ENCODE results near the gene RPL7A.
A peak's percentile ranks its signal among the peaks of the same experiment; 100 is the strongest.

RPL7A gene

DNA sequence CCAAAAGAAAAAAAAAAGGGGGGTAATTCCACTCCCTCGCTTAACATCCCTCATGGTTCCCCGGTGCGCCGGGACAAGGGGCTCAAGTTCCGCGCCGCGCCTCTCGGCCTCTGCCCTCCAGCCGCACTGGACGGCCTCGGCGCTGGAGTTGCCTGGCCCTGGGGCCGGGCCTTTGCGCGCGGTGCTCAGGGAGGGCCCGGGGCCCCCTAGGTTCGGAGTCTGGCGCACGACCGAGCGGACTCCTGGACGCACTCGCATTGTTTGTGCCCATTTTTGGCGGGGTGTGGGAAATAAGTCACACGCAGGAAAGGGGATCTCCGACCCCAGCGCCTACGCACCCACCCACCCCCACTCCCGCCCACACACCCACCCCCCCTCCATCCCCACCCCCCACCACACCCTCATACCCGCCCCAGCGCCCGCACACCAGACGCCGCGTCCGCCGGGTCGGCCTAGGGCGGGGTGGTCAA, 468 bp upstream of the RPL7A start:
- no peak for DNase-seq (ENCODE audit: low read depth in 2 of 2)

DNA sequence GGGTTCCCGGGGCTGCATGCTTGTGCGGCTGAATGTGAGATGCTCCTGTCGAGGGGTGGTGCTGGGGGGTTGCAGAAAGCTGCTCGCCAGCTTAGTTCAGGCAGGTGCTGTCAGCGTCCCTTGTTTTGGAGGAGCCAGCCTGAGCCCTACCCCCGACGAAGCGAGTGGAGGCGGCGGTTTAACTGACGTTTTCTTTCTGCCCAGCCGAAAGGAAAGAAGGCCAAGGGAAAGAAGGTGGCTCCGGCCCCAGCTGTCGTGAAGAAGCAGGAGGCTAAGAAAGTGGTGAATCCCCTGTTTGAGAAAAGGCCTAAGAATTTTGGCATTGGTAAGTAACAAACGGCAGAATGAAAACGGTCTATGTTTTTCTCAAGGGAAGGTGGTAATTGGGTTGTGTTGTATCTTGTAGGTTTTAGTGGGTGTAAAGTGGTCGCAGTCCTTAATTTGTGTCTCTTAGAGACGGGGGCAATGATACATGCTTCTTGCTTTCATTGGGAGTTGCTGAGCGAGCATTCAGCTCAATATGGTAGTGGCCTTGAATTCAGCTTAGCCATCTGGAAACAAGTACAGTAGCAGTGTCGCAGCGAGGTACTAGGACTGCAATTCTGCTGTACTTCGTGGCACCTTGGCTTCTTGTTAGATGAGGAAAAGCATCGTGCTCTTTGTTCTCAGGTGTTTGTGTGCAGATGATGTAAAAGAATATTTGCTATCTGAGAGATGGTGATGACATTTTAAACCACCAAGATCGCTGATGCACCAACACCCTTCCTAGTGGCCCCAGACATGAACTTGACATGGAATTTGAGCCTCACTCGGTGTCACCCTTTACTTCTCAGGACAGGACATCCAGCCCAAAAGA, 928 bp downstream of the RPL7A start:
- no peak for DNase-seq (ENCODE audit: low read depth in 2 of 2)

DNA sequence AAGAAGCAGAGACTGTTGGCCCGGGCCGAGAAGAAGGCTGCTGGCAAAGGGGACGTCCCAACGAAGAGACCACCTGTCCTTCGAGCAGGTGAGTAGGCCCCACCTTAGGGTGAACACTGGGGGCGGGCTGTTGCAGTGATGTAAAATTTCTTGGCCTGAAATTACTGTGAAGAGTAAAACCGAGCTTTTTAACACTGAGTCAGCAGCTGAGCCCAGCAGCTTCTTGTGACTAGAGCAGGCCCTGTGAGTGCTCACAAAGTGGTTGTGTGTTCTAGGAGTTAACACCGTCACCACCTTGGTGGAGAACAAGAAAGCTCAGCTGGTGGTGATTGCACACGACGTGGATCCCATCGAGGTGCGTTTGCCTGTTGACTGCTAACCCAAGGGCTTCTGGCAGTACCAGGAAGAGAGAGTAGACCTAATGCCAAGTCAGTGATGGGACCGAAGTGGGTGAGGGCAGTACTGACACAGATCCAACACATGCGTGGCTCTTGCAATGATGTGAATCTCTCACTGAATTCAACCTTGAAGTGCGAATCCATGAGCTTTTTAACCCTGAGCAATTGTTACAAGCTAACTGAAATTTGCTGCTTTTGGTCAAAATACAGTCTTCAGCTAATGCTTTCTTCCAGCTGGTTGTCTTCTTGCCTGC, 2.1 kb downstream of the RPL7A start:
- no peak for DNase-seq (ENCODE audit: low read depth in 2 of 2)

DNA sequence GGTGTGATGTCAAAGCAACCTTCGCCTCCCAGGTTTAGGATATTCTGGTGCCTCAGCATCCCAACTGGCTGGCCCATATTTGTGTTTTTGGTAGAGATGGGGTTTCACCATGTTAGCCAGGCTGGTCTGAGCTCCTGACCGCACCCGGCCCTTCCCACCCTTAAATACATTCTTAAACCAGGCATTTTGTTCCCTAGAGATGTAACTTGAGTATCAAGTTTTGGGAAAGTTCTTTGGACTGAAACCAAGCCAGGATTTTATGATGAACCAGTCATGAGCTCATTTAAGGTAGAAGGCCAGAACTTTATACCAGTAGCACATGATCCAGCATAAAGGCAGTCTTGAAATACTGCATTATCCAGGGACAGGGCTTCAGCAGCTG, 3.5 kb downstream of the RPL7A start:
- no peak for DNase-seq (ENCODE audit: low read depth in 2 of 2)

DNA sequence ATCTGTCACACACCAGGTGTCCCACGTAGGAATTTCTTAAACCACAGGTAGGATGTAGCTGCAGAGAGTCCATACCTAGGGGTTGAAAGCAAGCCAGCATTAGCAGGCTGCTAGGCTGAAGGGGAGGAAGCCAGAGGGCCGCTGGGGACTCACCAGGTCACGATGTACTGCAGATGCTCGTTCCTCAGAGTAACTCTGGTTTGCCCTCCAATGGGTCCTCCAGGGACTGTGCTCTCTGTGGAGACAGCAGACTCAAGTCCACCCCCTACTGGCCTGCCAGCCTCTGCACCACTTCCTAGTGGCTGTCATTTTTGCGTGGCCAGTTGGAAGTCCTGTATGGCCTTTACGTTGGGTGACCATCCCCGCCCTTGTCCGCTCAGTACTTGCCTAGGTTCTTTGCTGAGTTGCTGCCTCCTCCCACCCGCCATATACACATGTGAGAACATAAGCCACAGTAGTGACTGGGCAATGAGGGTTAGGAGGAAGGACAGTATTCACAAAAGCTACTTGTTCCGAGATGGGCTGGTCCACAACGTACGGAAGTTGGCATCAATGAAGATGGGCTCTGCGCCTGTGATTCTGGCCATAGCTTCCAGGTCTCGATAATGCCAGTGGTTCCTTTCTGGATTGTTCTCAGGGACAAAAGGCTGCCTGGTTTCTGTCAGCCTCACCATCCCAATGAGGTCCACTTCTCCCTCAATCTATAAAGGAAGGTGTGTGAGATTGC, 4.1 kb downstream of the RPL7A start:
- no peak for DNase-seq (ENCODE audit: low read depth in 2 of 2)

DNA sequence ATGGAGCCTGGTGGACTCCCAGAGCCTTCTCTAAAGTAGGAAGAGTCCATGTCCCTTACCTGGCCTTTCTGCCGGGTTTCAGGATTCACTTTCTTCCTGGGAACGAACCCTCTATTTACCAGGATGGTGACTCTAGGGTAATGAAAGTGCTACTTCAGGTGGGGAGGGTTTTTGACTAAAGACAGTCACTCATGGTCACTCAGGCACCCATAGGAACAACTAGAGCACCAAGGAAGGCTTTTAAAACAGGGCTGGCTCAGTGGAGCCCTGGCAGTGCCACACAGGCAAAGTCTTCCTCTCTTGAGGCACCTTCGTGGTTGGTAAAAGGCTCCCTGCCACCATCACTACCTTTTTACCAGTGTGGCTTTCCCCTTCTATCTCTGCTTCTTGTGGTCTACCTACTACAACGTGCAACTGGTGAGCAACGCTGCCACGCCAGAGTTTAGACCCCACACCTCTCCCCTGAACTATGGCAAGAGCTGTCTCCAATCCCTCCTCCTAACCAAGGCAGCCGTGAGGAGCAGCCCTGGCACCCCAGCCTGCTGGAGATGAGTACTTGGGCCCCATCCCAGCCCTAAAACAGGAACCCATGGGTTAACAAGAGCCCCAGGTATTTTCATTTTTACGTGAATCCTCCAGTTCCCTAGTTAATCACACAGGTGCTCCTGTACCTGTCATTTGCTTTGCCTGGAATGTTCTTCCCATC, 4.8 kb downstream of the RPL7A start:
- no peak for DNase-seq (ENCODE audit: low read depth in 2 of 2)

DNA sequence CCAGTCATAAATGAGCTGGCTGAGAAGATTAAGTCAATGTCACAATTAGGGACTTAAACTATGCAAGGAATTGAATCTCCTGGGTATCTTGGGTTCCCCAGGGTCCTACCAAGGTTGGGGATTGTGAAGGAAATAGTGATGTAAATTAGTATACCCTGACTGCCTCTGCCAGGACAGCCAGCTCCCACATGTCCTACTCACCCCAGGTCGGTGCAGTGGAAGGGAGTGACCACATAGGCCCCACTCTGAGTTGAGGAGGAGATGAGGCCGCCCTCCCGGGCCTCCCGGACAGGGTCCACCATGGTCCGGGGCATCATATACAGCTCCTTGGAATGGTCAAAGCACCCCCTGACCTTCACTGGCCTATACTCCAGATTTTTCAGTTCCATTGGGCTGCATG, 5.5 kb downstream of the RPL7A start:
- DNase-seq (ENCODE audit: low read depth in 2 of 2) = no peak

DNA sequence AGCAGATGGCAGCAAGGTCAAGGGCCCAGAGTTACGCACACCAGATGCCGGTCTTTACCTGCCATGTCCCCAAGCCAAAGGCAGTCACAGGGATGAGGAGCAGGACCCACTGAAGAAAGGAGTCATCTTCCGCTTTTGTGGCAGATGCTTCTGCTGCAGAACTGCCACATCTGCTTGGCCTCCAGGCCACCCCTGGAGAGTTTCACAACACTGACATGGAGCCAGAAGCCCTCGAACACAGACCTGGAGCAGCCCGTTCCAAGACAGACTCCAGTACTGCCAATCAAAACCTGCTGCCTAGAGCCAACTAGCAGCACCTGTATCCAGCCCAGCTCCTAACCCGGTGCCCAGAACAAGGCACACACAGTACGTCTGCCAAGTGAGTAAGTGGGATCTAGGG, 6.7 kb downstream of the RPL7A start:
- DNase-seq (ENCODE audit: low read depth in 2 of 2) = no peak

DNA sequence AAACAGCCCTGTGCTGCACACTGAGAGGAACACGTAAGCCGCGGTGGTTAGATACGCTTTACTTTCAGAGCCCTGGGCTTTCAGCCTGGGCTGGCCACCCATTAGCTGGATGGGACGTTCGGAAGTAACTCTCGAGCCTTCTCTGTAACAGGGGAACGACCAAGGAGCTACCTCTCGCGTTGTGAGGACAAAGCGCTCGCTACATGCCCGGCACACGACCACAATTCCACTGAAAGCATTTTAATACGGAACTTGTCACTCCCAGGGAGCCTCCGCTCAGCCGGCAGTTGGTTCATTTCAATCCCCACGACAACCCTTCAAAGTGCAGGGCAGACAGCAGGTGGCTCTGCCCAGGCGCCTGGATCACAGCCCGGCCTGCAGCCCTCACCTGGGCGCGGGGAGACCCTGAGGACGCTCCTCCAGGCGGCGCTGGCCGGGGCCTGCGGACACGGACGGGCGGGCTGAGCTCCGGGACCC, 7.9 kb downstream of the RPL7A start:
- no peak for DNase-seq (ENCODE audit: low read depth in 2 of 2)

DNA sequence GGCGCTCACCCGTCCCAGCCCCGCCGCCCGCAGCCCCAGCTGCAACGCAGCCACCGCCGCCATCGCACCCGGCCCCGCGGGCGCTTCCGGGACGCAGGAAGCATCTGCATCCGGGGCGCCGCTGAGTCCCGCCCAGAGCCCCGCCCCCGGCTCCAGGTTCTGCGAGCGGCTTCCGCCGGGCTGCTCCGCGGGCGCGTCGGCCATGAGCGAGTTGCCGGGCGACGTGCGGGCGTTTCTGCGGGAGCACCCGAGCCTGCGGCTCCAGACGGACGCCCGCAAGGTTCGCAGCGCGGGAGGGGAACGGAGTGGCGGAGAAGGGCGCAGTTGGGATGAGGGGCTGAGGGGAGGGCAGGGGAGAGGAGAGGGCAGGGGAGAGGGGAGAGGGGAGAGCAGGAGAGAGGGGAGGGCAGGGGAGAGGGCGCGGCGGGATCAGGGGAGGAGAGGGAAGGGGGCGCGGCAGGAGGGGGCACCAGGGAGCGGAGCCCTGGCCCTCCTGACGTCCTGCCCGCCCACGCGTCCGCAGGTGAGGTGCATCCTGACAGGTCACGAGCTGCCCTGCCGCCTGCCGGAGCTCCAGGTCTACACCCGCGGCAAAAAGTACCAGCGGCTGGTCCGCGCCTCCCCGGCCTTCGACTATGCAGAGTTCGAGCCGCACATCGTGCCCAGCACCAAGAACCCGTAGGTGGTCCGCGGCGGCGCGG, 8.5 kb downstream of the RPL7A start, which contains the start of the genes SURF1 and SURF2:
TSS of gene SURF1 (minus strand) at position 97 of the 701 bp plus-strand sequence. CDS start at position 63, 34 bp downstream.
TSS of gene SURF2 (plus strand) at position 160 of the 701 bp plus-strand sequence. CDS start at position 203, 43 bp downstream.
- DNase-seq (ENCODE audit: low read depth in 2 of 2) = peak; percentile 89 to 91

DNA sequence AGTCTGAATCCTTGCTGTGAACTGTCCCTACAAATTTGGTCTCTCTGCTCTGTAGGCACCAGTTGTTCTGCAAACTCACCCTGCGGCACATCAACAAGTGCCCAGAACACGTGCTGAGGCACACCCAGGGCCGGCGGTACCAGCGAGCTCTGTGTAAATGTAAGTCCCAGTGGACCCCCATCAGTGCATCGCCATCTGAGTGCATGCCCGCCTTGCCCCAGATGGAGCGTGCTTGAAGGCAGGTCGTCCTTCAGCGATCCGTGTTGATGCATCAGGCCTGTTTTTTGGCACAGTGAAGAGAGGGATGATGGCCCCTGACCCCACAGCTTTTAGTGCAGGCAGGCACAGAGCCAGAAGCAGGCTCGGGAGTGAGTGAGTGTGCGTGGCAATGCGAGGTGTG, 9.6 kb downstream of the RPL7A start:
- DNase-seq (ENCODE audit: low read depth in 2 of 2) = no peak

DNA sequence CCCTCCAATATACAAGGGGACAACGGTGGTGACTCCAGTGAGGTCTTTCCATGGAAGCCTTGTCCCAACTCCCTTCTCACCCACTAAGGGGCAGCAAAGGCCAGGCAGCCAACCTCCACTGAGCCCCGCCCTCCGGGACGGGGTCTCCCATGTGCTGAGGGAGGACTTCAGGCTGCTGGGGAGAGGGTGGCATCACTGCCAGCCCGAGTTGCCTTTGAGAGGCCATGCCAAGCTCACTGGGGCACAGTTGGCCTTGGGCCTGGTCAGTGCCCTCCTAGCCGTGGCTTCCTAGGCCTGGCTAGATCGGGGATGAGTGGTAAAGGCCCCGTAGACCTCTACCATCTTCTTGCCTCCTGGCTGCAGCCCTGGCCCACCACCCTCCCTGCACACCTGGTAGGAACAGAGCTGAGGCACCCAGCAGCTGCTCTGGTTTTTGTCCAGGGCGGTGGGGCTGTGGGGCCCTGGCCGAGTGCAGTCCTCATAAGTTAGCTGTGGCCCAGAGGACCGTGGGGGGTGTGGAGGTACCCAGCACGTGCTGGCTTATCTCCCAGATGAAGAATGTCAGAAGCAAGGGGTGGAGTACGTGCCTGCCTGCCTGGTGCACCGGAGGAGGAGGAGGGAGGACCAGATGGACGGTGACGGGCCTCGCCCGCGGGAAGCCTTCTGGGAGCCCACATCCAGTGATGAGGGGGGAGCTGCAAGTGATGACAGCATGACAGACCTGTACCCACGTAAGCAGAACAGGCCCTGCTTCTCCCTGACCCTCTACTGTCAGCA, 11.6 kb downstream of the RPL7A start:
- DNase-seq (ENCODE audit: low read depth in 2 of 2) = no peak

DNA sequence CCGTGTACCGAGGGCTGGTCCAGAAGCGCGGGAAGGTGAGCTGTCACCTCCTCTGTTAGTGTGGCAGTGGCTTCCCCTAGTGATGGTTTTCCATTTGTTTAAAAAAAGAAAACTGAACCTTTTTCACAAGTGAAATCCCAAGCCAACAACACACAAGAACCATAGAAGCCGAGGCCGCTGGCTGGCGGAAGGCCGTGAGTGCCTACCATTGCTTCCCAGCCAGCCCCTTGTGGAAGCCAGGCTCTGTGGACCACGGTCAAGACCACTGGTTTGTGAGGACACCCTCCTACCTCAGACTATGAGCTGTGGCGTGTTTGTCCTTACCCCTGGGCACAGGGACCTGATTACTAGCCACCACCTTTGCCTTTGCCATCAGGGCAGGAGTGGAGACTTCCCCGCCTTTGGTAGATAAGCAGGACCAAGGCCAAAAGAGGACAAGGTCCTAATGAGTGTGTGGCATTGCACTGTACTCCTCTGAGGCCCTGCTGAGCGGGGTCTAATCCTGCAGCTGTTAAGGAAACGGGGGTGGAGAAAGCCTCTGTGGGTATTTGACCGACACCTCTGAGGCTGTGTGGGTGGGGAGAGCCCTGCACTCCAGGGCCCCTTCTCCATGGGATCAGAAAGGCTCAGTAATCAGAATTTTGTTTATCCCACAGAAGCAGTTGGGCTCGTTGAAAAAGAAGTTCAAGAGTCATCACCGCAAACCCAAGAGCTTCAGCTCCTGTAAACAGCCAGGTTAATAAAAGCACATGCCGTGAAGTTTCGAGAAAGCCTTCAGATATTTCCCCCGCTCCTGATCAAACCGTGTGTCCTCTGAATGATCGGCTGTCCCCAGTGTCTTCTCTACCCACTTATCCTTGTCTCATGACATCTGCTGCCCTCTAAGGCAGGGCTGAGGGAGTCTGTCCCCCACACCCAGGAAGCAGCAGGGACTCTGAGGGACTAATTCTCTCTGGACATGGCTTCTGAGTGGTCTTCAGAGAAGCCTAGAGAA, 12.7 kb downstream of the RPL7A start:
- no peak for DNase-seq (ENCODE audit: low read depth in 2 of 2)

DNA sequence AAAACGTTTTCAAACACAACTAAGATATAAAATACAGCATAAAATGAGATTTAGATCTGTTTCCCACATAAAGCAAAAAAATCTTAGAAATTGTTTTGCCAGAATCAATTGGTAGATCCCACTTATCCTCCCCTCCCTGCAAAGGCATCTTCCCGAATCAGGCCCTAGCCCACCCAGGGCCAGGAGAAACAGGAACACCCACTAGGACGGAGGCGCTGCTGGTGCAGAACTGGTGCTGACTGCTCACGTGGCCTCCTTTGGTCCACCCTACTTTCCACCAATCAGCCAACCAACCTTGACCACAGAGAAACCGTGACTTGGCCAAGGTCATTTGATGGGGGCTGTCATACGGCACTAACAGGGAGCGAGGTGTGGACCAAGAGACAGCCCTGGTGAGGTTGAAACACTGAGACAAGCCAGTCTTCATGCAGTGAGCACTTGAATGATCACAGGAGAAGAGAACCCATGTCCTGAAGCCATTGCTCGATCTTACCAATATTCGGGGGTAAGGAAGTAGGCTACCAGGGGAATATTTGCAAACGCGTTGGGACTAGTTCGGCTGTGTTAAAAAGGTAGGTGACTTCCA, 13.6 kb downstream of the RPL7A start:
- DNase-seq (ENCODE audit: low read depth in 2 of 2) = no peak

DNA sequence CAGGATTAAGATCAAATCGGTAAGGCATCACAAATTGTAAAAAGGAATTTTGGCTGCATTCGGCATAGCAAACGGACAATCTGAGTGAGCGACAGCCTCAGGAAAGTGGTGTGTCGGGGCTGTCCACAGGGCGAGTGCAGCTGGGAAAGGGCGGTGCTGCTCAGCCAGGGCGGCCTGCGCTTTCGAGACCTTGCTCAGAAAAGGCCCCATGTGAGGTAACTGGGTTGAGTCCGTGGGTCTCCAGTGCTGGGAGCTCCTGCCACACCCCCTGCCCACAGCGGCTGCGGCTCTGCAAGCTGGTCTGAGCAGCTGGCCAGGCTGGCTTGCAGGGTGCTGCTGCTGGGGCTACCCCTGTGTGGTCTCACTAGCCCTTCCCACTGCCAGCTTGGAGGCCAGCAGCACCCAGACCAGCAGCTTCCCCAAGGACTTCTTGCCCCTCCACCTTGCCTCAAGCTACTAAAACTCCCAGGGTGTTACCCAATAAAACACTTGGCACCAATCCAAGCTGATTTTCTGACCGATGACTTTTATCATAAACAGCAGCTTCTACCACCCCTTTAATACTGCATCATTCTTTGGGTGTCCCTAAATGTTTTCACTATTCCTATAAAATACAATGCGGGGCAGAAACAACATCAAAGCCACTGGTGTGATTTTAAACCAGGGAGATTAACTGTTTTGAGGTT, 14.5 kb downstream of the RPL7A start:
- no peak for DNase-seq (ENCODE audit: low read depth in 2 of 2)

DNA sequence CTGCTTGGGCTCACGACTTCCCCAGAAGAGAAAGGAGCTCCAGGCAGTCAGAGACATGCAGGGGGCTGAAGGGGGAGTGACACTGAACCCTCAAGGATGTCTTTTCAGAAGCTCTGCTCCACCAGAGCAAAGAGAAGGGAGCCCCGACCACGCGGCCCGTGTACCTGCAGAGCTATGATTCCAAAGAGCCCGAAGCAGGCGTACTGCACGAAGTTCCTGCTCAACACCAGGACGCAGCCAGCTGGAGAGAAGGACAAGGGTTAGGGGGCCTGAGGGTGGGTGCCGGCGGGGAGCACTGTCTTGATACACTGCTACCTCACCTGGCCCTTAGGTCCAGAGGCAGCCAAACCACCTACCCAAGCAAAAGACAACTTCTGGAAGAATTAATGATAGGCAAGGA, 18.4 kb downstream of the RPL7A start:
- DNase-seq (ENCODE audit: low read depth in 2 of 2) = no peak

DNA sequence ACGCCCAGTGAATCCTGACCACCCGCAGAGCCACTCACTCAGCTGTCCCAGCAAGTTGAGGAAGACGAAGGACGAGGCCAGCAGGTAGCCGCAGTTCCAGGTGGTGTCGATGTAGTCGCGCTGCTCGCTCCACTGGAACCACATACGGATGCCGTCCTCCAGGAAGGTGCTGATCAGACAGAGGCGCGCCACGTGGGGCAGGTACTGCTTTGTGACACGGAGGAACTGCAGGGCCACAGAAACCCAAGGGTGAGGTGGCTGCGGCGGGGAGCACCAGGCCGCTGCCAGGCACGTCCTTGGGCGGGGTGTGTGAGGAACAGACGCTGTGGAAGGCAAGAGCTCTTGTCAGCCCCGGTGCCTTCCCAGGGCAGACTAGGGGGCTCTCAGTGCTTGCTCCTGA, 19.2 kb downstream of the RPL7A start:
- DNase-seq (ENCODE audit: low read depth in 2 of 2) = no peak

DNA sequence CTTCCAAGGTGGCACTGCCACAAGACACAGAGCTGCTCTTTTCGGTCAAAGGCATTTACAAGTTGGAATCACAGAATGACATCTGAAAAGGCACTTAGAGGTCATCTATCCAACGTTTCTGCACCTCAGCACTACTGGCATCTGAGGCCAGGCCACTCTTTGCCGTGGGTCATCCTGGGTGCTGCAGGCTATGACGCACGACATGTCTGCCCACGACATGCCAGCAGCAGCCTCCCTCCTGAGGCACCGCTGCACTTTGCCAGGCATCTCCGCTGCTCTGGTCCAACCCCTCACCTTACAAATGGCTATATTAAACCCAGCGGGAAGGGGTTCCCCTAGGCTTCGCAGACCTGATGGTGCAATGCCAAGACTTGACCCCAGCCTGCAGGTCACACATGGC, 19.8 kb downstream of the RPL7A start:
- no peak for DNase-seq (ENCODE audit: low read depth in 2 of 2)

All from activated CD4-positive, alpha-beta T cell treated with anti-CD3 and anti-CD28 coated beads for 24 hours (primary cell).